Activated CD4-positive, alpha-beta T cell treated with anti-CD3 and anti-CD28 coated beads, Interleukin-2, Interleukin-4, amounts not matched to agents 100 ng/mL and 50 ng/mL, durations not matched to agents 16 hours and 8 hours (primary cell): ENCODE measurements around the gene BCAS3.

Experiments
- DNase-seq: peaks from one replicate; pipeline ENCODE4 v3.0.0-alpha.2; 2020; ENCODE audit warnings: low spot score

The BCAS3 gene

GRCh38 chr17:61070649-61071048 is 393.0 kb downstream of the BCAS3 start:
- peak; percentile 61 for DNase-seq

- no peak for DNase-seq
These were observed 395.0 kb downstream of the BCAS3 start for GRCh38 chr17:61072648-61073047.

GRCh38 chr17:61073131-61073530 is 395.5 kb downstream of the BCAS3 start:
- DNase-seq, result no peak

GRCh38 chr17:61073799-61074513 is 396.3 kb downstream of the BCAS3 start:
- DNase-seq, result no peak

GRCh38 chr17:61075988-61076387 is 398.3 kb downstream of the BCAS3 start:
- no peak for DNase-seq

- DNase-seq, result no peak
These were observed 399.0 kb downstream of the BCAS3 start for GRCh38 chr17:61076621-61077031.

- no peak for DNase-seq
These were observed 404.3 kb downstream of the BCAS3 start for GRCh38 chr17:61081959-61082358.

GRCh38 chr17:61084260-61084659 is 406.6 kb downstream of the BCAS3 start:
- no peak for DNase-seq

- no peak for DNase-seq
These were observed 409.4 kb downstream of the BCAS3 start for GRCh38 chr17:61087024-61087423.

- no peak for DNase-seq
These were observed 410.9 kb downstream of the BCAS3 start for GRCh38 chr17:61088556-61088955.

GRCh38 chr17:61091096-61091495 is 413.4 kb downstream of the BCAS3 start:
- DNase-seq, result no peak

GRCh38 chr17:61097781-61098180 is 420.1 kb downstream of the BCAS3 start:
- no peak for DNase-seq

GRCh38 chr17:61106354-61106753 is 428.7 kb downstream of the BCAS3 start:
- no peak for DNase-seq

- DNase-seq, result no peak
These were observed 438.9 kb downstream of the BCAS3 start for GRCh38 chr17:61116577-61116976.

GRCh38 chr17:61117983-61118382 is 440.3 kb downstream of the BCAS3 start:
- no peak for DNase-seq

- DNase-seq, result no peak
These were observed 441.2 kb downstream of the BCAS3 start for GRCh38 chr17:61118871-61119270.

- DNase-seq, result no peak
These were observed 444.8 kb downstream of the BCAS3 start for GRCh38 chr17:61122326-61122913.

GRCh38 chr17:61124562-61124961 is 446.9 kb downstream of the BCAS3 start:
- DNase-seq, result no peak

- no peak for DNase-seq
These were observed 449.0 kb downstream of the BCAS3 start for GRCh38 chr17:61126473-61127249.

GRCh38 chr17:61127960-61128359 is 450.3 kb downstream of the BCAS3 start:
- no peak for DNase-seq

- DNase-seq, result no peak
These were observed 451.0 kb downstream of the BCAS3 start for GRCh38 chr17:61128661-61129115.

GRCh38 chr17:61129267-61130254 is 451.9 kb downstream of the BCAS3 start:
- DNase-seq, result no peak
